ENCODE data around the gene DCC.
A peak's percentile ranks its signal among the peaks of the same experiment; 100 is the strongest.

Gene DCC

DNA sequence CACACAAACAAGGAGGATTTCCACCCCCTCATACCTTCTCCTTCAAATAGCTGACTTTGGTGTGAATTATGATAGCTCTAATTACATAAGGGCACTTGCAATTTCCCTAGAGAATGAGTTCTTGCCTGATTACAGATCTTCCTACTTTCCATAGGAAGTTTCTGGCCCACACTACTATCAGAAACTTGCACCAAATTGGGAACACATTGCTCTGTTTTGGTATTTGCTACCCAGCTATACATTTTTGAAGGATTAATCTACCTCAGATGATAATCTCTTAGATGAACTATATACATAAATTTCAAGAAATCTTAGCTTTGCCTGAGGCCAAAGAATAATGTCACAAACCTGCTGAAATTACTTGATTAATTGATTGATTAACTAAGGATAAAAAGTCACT, 4.9 kb downstream of the DCC start:
- Histone ChIP-seq H3K4me2 (ENCODE audit: low read depth, low read length, poor library complexity, severe bottlenecking) (no peak overlapping the region), H3F3A (ENCODE audit: low read depth) (no peaks in the 10 kb centered on the region), H4K20me1 (ENCODE audit: insufficient read depth, low read length, poor library complexity, severe bottlenecking) (no peaks in the 10 kb centered on the region), H3K27me3 (ENCODE audit: insufficient read depth, low read length, poor library complexity, severe bottlenecking) (no peaks in the 10 kb centered on the region), H3K9me3 (ENCODE audit: insufficient read depth, low read depth, low read length) (0 out of 2 replicates have a peak, but pooled peaks cover 3% of the 10 kb centered on the region), H3K4me1 (ENCODE audit: insufficient read depth, low read length, poor library complexity, severe bottlenecking) (no peaks in the 10 kb centered on the region), H3K36me3 (ENCODE audit: insufficient read depth, low read length) (no peaks in the 10 kb centered on the region), H3K4me3 (ENCODE audit: low read length, poor library complexity, severe bottlenecking) (no peak overlapping the region), H3K9ac (ENCODE audit: low read depth, low read length, poor library complexity, severe bottlenecking) (no peak overlapping the region), H2AFZ (ENCODE audit: low read length) (no peak overlapping the region), H3K79me2 (ENCODE audit: insufficient read depth, low read length) (no peaks in the 10 kb centered on the region), H3K9me2 (replicated peaks; ENCODE audit: low read depth, low read length) (no peaks in the 10 kb centered on the region)
- TF ChIP-seq, protein P1, sequence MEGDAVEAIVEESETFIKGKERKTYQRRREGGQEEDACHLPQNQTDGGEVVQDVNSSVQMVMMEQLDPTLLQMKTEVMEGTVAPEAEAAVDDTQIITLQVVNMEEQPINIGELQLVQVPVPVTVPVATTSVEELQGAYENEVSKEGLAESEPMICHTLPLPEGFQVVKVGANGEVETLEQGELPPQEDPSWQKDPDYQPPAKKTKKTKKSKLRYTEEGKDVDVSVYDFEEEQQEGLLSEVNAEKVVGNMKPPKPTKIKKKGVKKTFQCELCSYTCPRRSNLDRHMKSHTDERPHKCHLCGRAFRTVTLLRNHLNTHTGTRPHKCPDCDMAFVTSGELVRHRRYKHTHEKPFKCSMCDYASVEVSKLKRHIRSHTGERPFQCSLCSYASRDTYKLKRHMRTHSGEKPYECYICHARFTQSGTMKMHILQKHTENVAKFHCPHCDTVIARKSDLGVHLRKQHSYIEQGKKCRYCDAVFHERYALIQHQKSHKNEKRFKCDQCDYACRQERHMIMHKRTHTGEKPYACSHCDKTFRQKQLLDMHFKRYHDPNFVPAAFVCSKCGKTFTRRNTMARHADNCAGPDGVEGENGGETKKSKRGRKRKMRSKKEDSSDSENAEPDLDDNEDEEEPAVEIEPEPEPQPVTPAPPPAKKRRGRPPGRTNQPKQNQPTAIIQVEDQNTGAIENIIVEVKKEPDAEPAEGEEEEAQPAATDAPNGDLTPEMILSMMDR (conservative IDR thresholded peaks at IDR 0.05; ENCODE audit: low read length), result no peak
- TF ChIP-seq EZH2phosphoT487 (IDR thresholded peaks at IDR 0.05; ENCODE audit: borderline replicate concordance), result no peak

- Histone ChIP-seq H3K9me3 (ENCODE audit: insufficient read depth, low read depth, low read length) (0 out of 2 replicates have a peak, but pooled peaks cover 3% of the 10 kb centered on the region), H3K36me3 (ENCODE audit: insufficient read depth, low read length) (no peaks in the 10 kb centered on the region), H3F3A (ENCODE audit: low read depth) (no peaks in the 10 kb centered on the region), H3K79me2 (ENCODE audit: insufficient read depth, low read length) (no peaks in the 10 kb centered on the region), H3K9me2 (replicated peaks; ENCODE audit: low read depth, low read length) (no peaks in the 10 kb centered on the region), H3K27me3 (ENCODE audit: insufficient read depth, low read length, poor library complexity, severe bottlenecking) (no peaks in the 10 kb centered on the region), H3K9ac (ENCODE audit: low read depth, low read length, poor library complexity, severe bottlenecking) (no peak overlapping the region), H3K4me1 (ENCODE audit: insufficient read depth, low read length, poor library complexity, severe bottlenecking) (no peaks in the 10 kb centered on the region), H3K4me2 (ENCODE audit: low read depth, low read length, poor library complexity, severe bottlenecking) (no peak overlapping the region), H3K4me3 (ENCODE audit: low read length, poor library complexity, severe bottlenecking) (no peak overlapping the region), H4K20me1 (ENCODE audit: insufficient read depth, low read length, poor library complexity, severe bottlenecking) (no peaks in the 10 kb centered on the region), H2AFZ (ENCODE audit: low read length) (no peak overlapping the region)
- no peak for TF ChIP-seq EZH2phosphoT487 (IDR thresholded peaks at IDR 0.05; ENCODE audit: borderline replicate concordance)
- TF ChIP-seq, protein P1 (conservative IDR thresholded peaks at IDR 0.05; ENCODE audit: low read length), result no peak
These were observed 5.4 kb downstream of the DCC start for GRCh38 chr18:52345428-52345827.

- H3K4me1 ChIP-seq (ENCODE audit: insufficient read depth, low read length, poor library complexity, severe bottlenecking), result no peaks in the 10 kb centered on the region
- H3K36me3 ChIP-seq (ENCODE audit: insufficient read depth, low read length), result no peaks in the 10 kb centered on the region
- no peaks in the 10 kb centered on the region for H4K20me1 ChIP-seq (ENCODE audit: insufficient read depth, low read length, poor library complexity, severe bottlenecking)
- no peak overlapping the region for H3K4me3 ChIP-seq (ENCODE audit: low read length, poor library complexity, severe bottlenecking)
- no peaks in the 10 kb centered on the region for H3F3A ChIP-seq (ENCODE audit: low read depth)
- H3K4me2 ChIP-seq (ENCODE audit: low read depth, low read length, poor library complexity, severe bottlenecking), result no peak overlapping the region
- no peaks in the 10 kb centered on the region for H3K79me2 ChIP-seq (ENCODE audit: insufficient read depth, low read length)
- no peaks in the 10 kb centered on the region for H3K9me2 ChIP-seq (replicated peaks; ENCODE audit: low read depth, low read length)
- TF ChIP-seq, protein P1 (conservative IDR thresholded peaks at IDR 0.05; ENCODE audit: low read length), result peak; percentile 42
- TF ChIP-seq EZH2phosphoT487 (IDR thresholded peaks at IDR 0.05; ENCODE audit: borderline replicate concordance), result no peak
- no peak overlapping the region for H2AFZ ChIP-seq (ENCODE audit: low read length)
- no peak overlapping the region for H3K9ac ChIP-seq (ENCODE audit: low read depth, low read length, poor library complexity, severe bottlenecking)
- H3K9me3 ChIP-seq (ENCODE audit: insufficient read depth, low read depth, low read length), result no peaks in the 10 kb centered on the region
- no peaks in the 10 kb centered on the region for H3K27me3 ChIP-seq (ENCODE audit: insufficient read depth, low read length, poor library complexity, severe bottlenecking)
These were observed 8.2 kb downstream of the DCC start for GRCh38 chr18:52348209-52348608.

Measured in Loucy (cell line).